HEK293 (cell line): ENCODE measurements around the gene NFATC2IP.
A peak's percentile ranks its signal among the peaks of the same experiment; 100 is the strongest.

Experiments
- CTCF ChIA-PET: fragments of 350-600 bp; formaldehyde crosslinking; extraction: SDS; loops from one replicate; lab custom pipeline; 2021; ENCODE audit warnings: antibody characterized with exemption; lab: Yijun Ruan, JAX
- POLR2A ChIA-PET: fragments of 300-600 bp; formaldehyde crosslinking; extraction: SDS; loops from one replicate; lab custom pipeline; 2020; ENCODE audit warnings: antibody characterized with exemption, inconsistent platforms; lab: Yijun Ruan, JAX
- H3K27ac ChIP-seq: fragments of 200-500 bp; sonication (Bioruptor generic); 2 replicates; pipeline ENCODE4 v1.5.1; 2014; ENCODE audit warnings: low read depth, low read length, control low read depth, inconsistent platforms; ENCODE audit errors: extremely low read depth
- H3K36me3 ChIP-seq, 2 experiments: fragments of 200-500 bp in 1 of 2; sonication (Bioruptor generic) in 1 of 2; 1 replicate in 1 of 2; 2 replicates in 1 of 2; pipeline ENCODE4 v1.5.1; 2014 to 2017; ENCODE audit warnings: inconsistent platforms in 2 of 2, low read length in 2 of 2; ENCODE audit not compliant: control insufficient read depth in 2 of 2, insufficient read depth in 1 of 2
- H3K4me1 ChIP-seq: fragments of 200-500 bp; sonication (Bioruptor generic); 2 replicates; pipeline ENCODE4 v1.5.1; 2014; ENCODE audit warnings: mild to moderate bottlenecking, low read length, inconsistent platforms; ENCODE audit not compliant: control insufficient read depth, insufficient read depth
- H3K4me3 ChIP-seq: 2 replicates; pipeline ENCODE4 v1.5.1; 2011; ENCODE audit warnings: low read depth, mild to moderate bottlenecking, control low read depth, low read length, moderate library complexity
- H3K9me3 ChIP-seq: fragments of 200-500 bp; sonication (Bioruptor generic); 2 replicates; pipeline ENCODE4 v1.5.1; 2014; ENCODE audit warnings: low read depth, low read length, inconsistent platforms; ENCODE audit not compliant: control insufficient read depth, insufficient read depth
- HOXA7 ChIP-seq: sonication (generic); formaldehyde crosslinking; IDR thresholded peaks from 2 replicates; pipeline ENCODE4 v1.8.1; 2022; ENCODE audit warnings: missing genetic modification reagents, borderline replicate concordance
- KLF1 ChIP-seq: fragments of 450-650 bp; formaldehyde crosslinking; IDR thresholded peaks from 2 replicates; pipeline ENCODE4 v1.5.1; 2016; ENCODE audit warnings: missing biosample characterization, missing genetic modification characterization
- KLF16 ChIP-seq: fragments of 450-650 bp; formaldehyde crosslinking; IDR thresholded peaks from 2 replicates; pipeline ENCODE4 v1.5.1; 2017; ENCODE audit warnings: missing biosample characterization, missing genetic modification characterization
- KLF17 ChIP-seq: fragments of 450-650 bp; formaldehyde crosslinking; IDR thresholded peaks from 2 replicates; pipeline ENCODE4 v1.5.1; 2016; ENCODE audit warnings: missing biosample characterization, missing genetic modification characterization
- KLF7 ChIP-seq: fragments of 450-650 bp; formaldehyde crosslinking; IDR thresholded peaks from 2 replicates; pipeline ENCODE4 v1.5.1; 2016; ENCODE audit warnings: missing biosample characterization, missing genetic modification characterization, borderline replicate concordance
- OSR2 ChIP-seq: fragments of 450-650 bp; formaldehyde crosslinking; IDR thresholded peaks from 2 replicates; pipeline ENCODE4 v1.5.1; 2016; ENCODE audit warnings: missing biosample characterization, missing genetic modification characterization
- SP2 ChIP-seq: fragments of 450-650 bp; formaldehyde crosslinking; IDR thresholded peaks from 2 replicates; pipeline ENCODE4 v1.5.1; 2016; ENCODE audit warnings: missing biosample characterization, missing genetic modification characterization
- ZBTB20 ChIP-seq: fragments of 450-650 bp; formaldehyde crosslinking; IDR thresholded peaks from 2 replicates; pipeline ENCODE4 v1.5.1; 2016; ENCODE audit warnings: missing biosample characterization, missing genetic modification characterization
- ZBTB21 ChIP-seq: fragments of 450-650 bp; formaldehyde crosslinking; IDR thresholded peaks from 2 replicates; pipeline ENCODE4 v1.5.1; 2017; ENCODE audit warnings: missing biosample characterization, missing genetic modification characterization
- ZBTB48 ChIP-seq: fragments of 450-650 bp; formaldehyde crosslinking; IDR thresholded peaks from 2 replicates; pipeline ENCODE4 v1.5.1; 2016; ENCODE audit warnings: missing biosample characterization, missing genetic modification characterization
- ZFP41 ChIP-seq: fragments of 450-650 bp; formaldehyde crosslinking; IDR thresholded peaks from 2 replicates; pipeline ENCODE4 v1.5.1; 2016; ENCODE audit warnings: missing biosample characterization, missing genetic modification characterization, borderline replicate concordance
- ZNF121 ChIP-seq: fragments of 450-650 bp; formaldehyde crosslinking; IDR thresholded peaks from 2 replicates; pipeline ENCODE4 v1.5.1; 2016; ENCODE audit warnings: missing biosample characterization, missing genetic modification characterization
- ZNF148 ChIP-seq: fragments of 450-650 bp; formaldehyde crosslinking; IDR thresholded peaks from 2 replicates; pipeline ENCODE4 v1.5.0; 2017; ENCODE audit warnings: missing biosample characterization, missing genetic modification characterization, borderline replicate concordance
- ZNF16 ChIP-seq: fragments of 450-650 bp; formaldehyde crosslinking; IDR thresholded peaks from 2 replicates; pipeline ENCODE4 v1.5.1; 2016; ENCODE audit warnings: low read depth, missing biosample characterization, missing genetic modification characterization
- ZNF2 ChIP-seq: fragments of 450-650 bp; formaldehyde crosslinking; IDR thresholded peaks from 2 replicates; pipeline ENCODE4 v1.5.1; 2016; ENCODE audit warnings: missing biosample characterization, missing genetic modification characterization
- ZNF223 ChIP-seq: fragments of 450-650 bp; formaldehyde crosslinking; IDR thresholded peaks from 2 replicates; pipeline ENCODE4 v1.5.1; 2016; ENCODE audit warnings: missing biosample characterization, missing genetic modification characterization
- ZNF24 ChIP-seq: fragments of 450-650 bp; formaldehyde crosslinking; IDR thresholded peaks from 2 replicates; pipeline ENCODE4 v1.5.1; 2016; ENCODE audit warnings: missing biosample characterization, missing genetic modification characterization
- ZNF335 ChIP-seq: fragments of 450-650 bp; formaldehyde crosslinking; conservative IDR thresholded peaks from 2 replicates; pipeline ENCODE4 v1.5.1; 2016; ENCODE audit warnings: missing biosample characterization, missing genetic modification characterization
- ZNF341 ChIP-seq: fragments of 450-650 bp; formaldehyde crosslinking; IDR thresholded peaks from 2 replicates; pipeline ENCODE4; 2016; ENCODE audit warnings: low read depth, missing biosample characterization, missing genetic modification characterization
- ZNF362 ChIP-seq: fragments of 450-650 bp; formaldehyde crosslinking; IDR thresholded peaks from 2 replicates; pipeline ENCODE4 v1.5.1; 2016; ENCODE audit warnings: missing biosample characterization, missing genetic modification characterization
- ZNF394 ChIP-seq: fragments of 450-650 bp; formaldehyde crosslinking; IDR thresholded peaks from 2 replicates; pipeline ENCODE4 v1.5.1; 2016; ENCODE audit warnings: missing biosample characterization, missing genetic modification characterization, mild to moderate bottlenecking, moderate library complexity, borderline replicate concordance
- ZNF501 ChIP-seq: fragments of 450-650 bp; formaldehyde crosslinking; IDR thresholded peaks from 2 replicates; pipeline ENCODE4 v1.5.1; 2016; ENCODE audit warnings: missing biosample characterization, missing genetic modification characterization
- ZNF521 ChIP-seq: fragments of 450-650 bp; formaldehyde crosslinking; IDR thresholded peaks from 2 replicates; pipeline ENCODE4 v1.5.1; 2017; ENCODE audit warnings: missing biosample characterization, mild to moderate bottlenecking, missing genetic modification characterization
- ZNF560 ChIP-seq: fragments of 450-650 bp; formaldehyde crosslinking; IDR thresholded peaks from 2 replicates; pipeline ENCODE4 v1.5.1; 2017; ENCODE audit warnings: missing biosample characterization, missing genetic modification characterization, borderline replicate concordance
- ZNF571 ChIP-seq: fragments of 450-650 bp; formaldehyde crosslinking; IDR thresholded peaks from 2 replicates; pipeline ENCODE4 v1.5.0; 2017; ENCODE audit warnings: missing biosample characterization, missing genetic modification characterization
- ZNF600 ChIP-seq: fragments of 450-650 bp; formaldehyde crosslinking; IDR thresholded peaks from 2 replicates; pipeline ENCODE4 v1.5.1; 2016; ENCODE audit warnings: missing biosample characterization, missing genetic modification characterization
- ZNF623 ChIP-seq: fragments of 450-650 bp; formaldehyde crosslinking; IDR thresholded peaks from 2 replicates; pipeline ENCODE4 v1.5.1; 2016; ENCODE audit warnings: missing biosample characterization, missing genetic modification characterization
- ZNF629 ChIP-seq: fragments of 450-650 bp; formaldehyde crosslinking; IDR thresholded peaks from 2 replicates; pipeline ENCODE4 v1.5.1; 2017; ENCODE audit warnings: missing biosample characterization, missing genetic modification characterization
- ZNF658 ChIP-seq: fragments of 450-650 bp; formaldehyde crosslinking; IDR thresholded peaks from 2 replicates; pipeline ENCODE4; 2016; ENCODE audit warnings: missing biosample characterization, missing genetic modification characterization
- ZNF660 ChIP-seq: fragments of 450-650 bp; IDR thresholded peaks from 2 replicates; pipeline ENCODE4 v1.5.1; 2018; ENCODE audit warnings: missing biosample characterization, mild to moderate bottlenecking, missing genetic modification characterization
- ZNF701 ChIP-seq: fragments of 450-650 bp; formaldehyde crosslinking; IDR thresholded peaks from 2 replicates; pipeline ENCODE4 v1.5.1; 2016; ENCODE audit warnings: missing biosample characterization, missing genetic modification characterization
- ZNF777 ChIP-seq: fragments of 450-650 bp; formaldehyde crosslinking; IDR thresholded peaks from 2 replicates; pipeline ENCODE4 v1.5.1; 2017; ENCODE audit warnings: missing biosample characterization, missing genetic modification characterization, borderline replicate concordance
- ZNF830 ChIP-seq: fragments of 450-650 bp; IDR thresholded peaks from 2 replicates; pipeline ENCODE4 v1.5.0; 2018; ENCODE audit warnings: missing biosample characterization, missing genetic modification characterization, low read depth, mild to moderate bottlenecking, moderate library complexity

The NFATC2IP gene

GRCh38 chr16:28946681-28947080 is 4.1 kb upstream of the NFATC2IP start:
- Histone ChIP-seq H3K4me3 (no peak overlapping the region), H3K36me3 (no peaks in the 10 kb centered on the region), H3K9me3 (no peaks in the 10 kb centered on the region), H3K27ac (no peak overlapping the region), H3K4me1 (no peaks in the 10 kb centered on the region)
- TF ChIP-seq ZNF394 (tag by site-specific recombination) (no peak), ZNF121 (tag by site-specific recombination) (peak; percentile 98)
- CTCF ChIA-PET: interaction anchor here (0.6 kb wide), 2 partner anchors 70 to 116 kb away, joined by 3 read pairs; no protein-coding TSS in a partner anchor
- POLR2A ChIA-PET: no interaction called here

- CTCF ChIA-PET: interaction anchor here (0.6 to 0.7 kb wide), 2 partner anchors 26 to 360 kb away, joined by 3 read pairs; no protein-coding TSS in a partner anchor
- peak overlapping the region; percentile 90 for H3K4me3 ChIP-seq
- no peaks in the 10 kb centered on the region for H3K4me1 ChIP-seq
- peak overlapping the region; percentile 83; the same call in 1 of the 2 replicates for H3K27ac ChIP-seq
- POLR2A ChIA-PET: interaction anchor here (2.2 kb wide), 1 partner anchor 72 kb away, joined by 8 read pairs; the partner anchor contains the start of gene ATP2A1
- H3K36me3 ChIP-seq: peaks cover 35 to 45% of the 10 kb centered on the region in 2 experiments
- H3K9me3 ChIP-seq: no peaks in the 10 kb centered on the region
- TF ChIP-seq ZNF660 (tag by site-specific recombination): 0 out of 2 replicates have a peak, but pooled peaks have one; percentile 8
- no peak for TF ChIP-seq ZNF148
- TF ChIP-seq ZNF600 (tag by site-specific recombination): no peak
- TF ChIP-seq ZNF629 (tag by site-specific recombination): no peak
- TF ChIP-seq ZNF2 (tag by site-specific recombination): no peak
- no peak for TF ChIP-seq ZNF521
- 0 out of 2 replicates have a peak, but pooled peaks have one; percentile 53 for TF ChIP-seq KLF17
- TF ChIP-seq ZNF658 (tag by site-specific recombination): no peak
- TF ChIP-seq ZNF223: no peak
- TF ChIP-seq ZNF121 (tag by site-specific recombination): no peak
- no peak for TF ChIP-seq ZNF701 (tag by site-specific recombination)
- no peak for TF ChIP-seq ZNF571 (tag by site-specific recombination)
- no peak for TF ChIP-seq KLF7
- peak; percentile 56 for TF ChIP-seq ZNF335 (tag by site-specific recombination)
- peak; percentile 67; the same call in 1 of the 2 replicates for TF ChIP-seq ZBTB20 (tag by site-specific recombination)
- TF ChIP-seq HOXA7 (CRISPR knock-in tag): no peak
- TF ChIP-seq ZNF341 (tag by site-specific recombination): peak; percentile 78; the same call in 1 of the 2 replicates
- no peak for TF ChIP-seq ZNF623 (tag by site-specific recombination)
- no peak for TF ChIP-seq ZNF16 (tag by site-specific recombination)
- TF ChIP-seq ZNF501: no peak
- TF ChIP-seq KLF1: peak; percentile 41; the same call in 1 of the 2 replicates
- TF ChIP-seq ZNF362 (tag by site-specific recombination): no peak
- no peak for TF ChIP-seq ZNF830 (tag by site-specific recombination)
- peak; percentile 64 for TF ChIP-seq SP2
- no peak for TF ChIP-seq ZNF777 (tag by site-specific recombination)
- no peak for TF ChIP-seq ZFP41 (tag by site-specific recombination)
- TF ChIP-seq ZBTB48 (tag by site-specific recombination): peak; percentile 42; the same call in 1 of the 2 replicates
- no peak for TF ChIP-seq KLF16 (tag by site-specific recombination)
- no peak for TF ChIP-seq OSR2
- TF ChIP-seq ZNF560 (tag by site-specific recombination): no peak
- TF ChIP-seq ZNF24 (tag by site-specific recombination): no peak
- TF ChIP-seq ZBTB21 (tag by site-specific recombination): no peak
These were observed 740 bp downstream of the NFATC2IP start for GRCh38 chr16:28951410-28951943.
